Thoracic aorta (tissue), 2 donors: ENCODE data around the gene LYPD4. TPM values are rescaled to one million over a fixed set of nuclear protein-coding genes. Genes with fewer than 3 reads are reported as not detected.

Experiments
- ATAC-seq: fragments of 150-250 bp; one replicate; pipeline ENCODE4 v1.8.0; 2017; ENCODE audit warnings: low read depth; ENCODE audit not compliant: insufficient number of reproducible peaks, low FRiP score
- DNase-seq: peaks from one replicate; pipeline ENCODE4 v3.0.0-alpha.2; 2020; ENCODE audit warnings: low spot score
- H3K27ac ChIP-seq, 2 donors: fragments of 200-600 bp; sonication (generic); 1 replicate in 1 of 2; 2 replicates in 1 of 2; pipeline ENCODE4 v1.5.1; 2016; ENCODE audit warnings: mild to moderate bottlenecking in 2 of 2, moderate library complexity in 2 of 2
- H3K27me3 ChIP-seq: fragments of 200-600 bp; sonication (generic); replicated peaks from 2 replicates; pipeline ENCODE4 v1.6.0; 2016; ENCODE audit warnings: mild to moderate bottlenecking; ENCODE audit not compliant: insufficient read depth
- H3K36me3 ChIP-seq: fragments of 200-600 bp; sonication (generic); one replicate; pipeline ENCODE4 v1.5.1; 2016
- H3K4me1 ChIP-seq, 2 donors: fragments of 200-600 bp; sonication (generic); 1 replicate in 1 of 2; 2 replicates in 1 of 2; pipeline versions ENCODE4 v1.5.1 to v1.6.0; 2016; ENCODE audit warnings: low read depth in 2 of 2, mild to moderate bottlenecking in 1 of 2; ENCODE audit not compliant: control insufficient read depth in 1 of 2
- H3K4me3 ChIP-seq: fragments of 200-600 bp; sonication (generic); 2 replicates; pipeline ENCODE4 v1.5.1; 2016; ENCODE audit warnings: mild to moderate bottlenecking
- H3K9me3 ChIP-seq: fragments of 200-600 bp; sonication (generic); 2 replicates; pipeline ENCODE4 v1.5.1; 2016
- CTCF ChIP-seq: fragments of 200-600 bp; sonication (generic); IDR thresholded peaks from one replicate; pipeline ENCODE4 v1.5.1; 2019; ENCODE audit warnings: antibody characterized with exemption
- total RNA-seq, 2 donors: library from RNA; depleted of rRNA; stranded (reverse); fragments of >200 nt; gene quantifications; one replicate each; pipeline versions ENCODE4 v1.1.0 to v1.2.3, GENCODE V29; 2016

Gene LYPD4
- total RNA-seq, 2 donors from 2014 or later = not detected

- H3K9me3 ChIP-seq = no peaks in the 10 kb centered on the region
- H3K36me3 ChIP-seq = no peaks in the 10 kb centered on the region
- DNase-seq = no peak
- no peaks in the 10 kb centered on the region for H3K27me3 ChIP-seq
- TF ChIP-seq CTCF = no peak
- no peak overlapping the region for H3K4me3 ChIP-seq
- H3K27ac ChIP-seq = no peak overlapping the region
- ATAC-seq = no peak
- H3K4me1 ChIP-seq = no peaks in the 10 kb centered on the region
These were observed 43.5 kb downstream of the LYPD4 start for GRCh38 chr19:41801031-41801430.

DNA sequence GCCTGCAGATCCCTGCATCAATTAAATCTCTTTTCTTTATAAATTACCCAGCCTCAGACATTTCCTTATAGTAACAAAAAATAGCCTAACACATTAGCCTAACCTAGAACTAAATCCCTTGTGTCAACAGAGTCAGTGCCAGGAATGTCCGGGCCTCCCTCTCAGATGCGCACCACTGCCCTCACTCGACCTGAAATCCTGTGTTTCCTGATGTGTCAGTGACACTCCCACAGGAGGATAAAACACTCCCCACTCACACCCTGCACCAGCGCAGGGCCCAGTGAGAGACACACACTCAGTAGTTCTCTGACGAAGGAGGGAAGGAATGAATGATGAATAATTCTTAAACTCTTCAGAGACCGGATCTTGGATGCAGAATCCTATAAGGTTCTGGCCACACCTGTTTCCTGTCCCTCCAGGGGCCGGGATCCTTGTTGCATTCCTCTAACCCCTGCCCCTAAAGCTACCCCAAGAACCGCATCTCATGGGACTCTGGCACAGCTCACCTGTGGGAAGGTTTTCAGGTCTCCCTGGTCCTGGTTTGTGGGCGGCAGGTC lies 45.0 kb downstream of the LYPD4 start:
- H3K9me3 ChIP-seq = no peaks in the 10 kb centered on the region
- H3K36me3 ChIP-seq = no peaks in the 10 kb centered on the region
- DNase-seq (no peak), ATAC-seq (no peak)
- H3K4me1 ChIP-seq = no peaks in the 10 kb centered on the region
- H3K27me3 ChIP-seq = no peaks in the 10 kb centered on the region
- H3K27ac ChIP-seq = no peak overlapping the region
- H3K4me3 ChIP-seq = no peak overlapping the region
- no peak for TF ChIP-seq CTCF

DNA sequence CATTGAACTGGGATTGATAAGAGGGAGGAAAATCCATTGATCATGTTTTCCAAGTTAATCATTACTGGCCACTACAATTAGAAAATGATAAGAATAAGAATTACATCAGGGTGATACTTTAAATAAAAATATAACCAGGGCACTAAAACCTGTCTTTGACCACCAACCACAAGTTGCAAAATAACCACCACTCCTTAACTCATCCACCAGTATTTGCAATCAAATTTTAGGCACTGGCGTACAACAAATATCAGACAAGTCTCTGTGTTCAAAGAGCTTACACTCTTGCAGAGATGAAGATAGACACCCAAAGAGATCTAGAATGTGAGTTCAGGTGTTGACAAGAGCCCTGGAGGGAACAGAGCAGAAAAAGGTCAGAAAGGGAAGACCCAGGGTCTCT lies 47.6 kb downstream of the LYPD4 start:
- no peak for ATAC-seq
- Histone ChIP-seq H3K4me3 (no peak overlapping the region), H3K9me3 (no peaks in the 10 kb centered on the region), H3K4me1 (no peaks in the 10 kb centered on the region), H3K27ac (no peak overlapping the region), H3K27me3 (no peaks in the 10 kb centered on the region), H3K36me3 (no peaks in the 10 kb centered on the region)
- DNase-seq = no peak
- no peak for TF ChIP-seq CTCF

DNA sequence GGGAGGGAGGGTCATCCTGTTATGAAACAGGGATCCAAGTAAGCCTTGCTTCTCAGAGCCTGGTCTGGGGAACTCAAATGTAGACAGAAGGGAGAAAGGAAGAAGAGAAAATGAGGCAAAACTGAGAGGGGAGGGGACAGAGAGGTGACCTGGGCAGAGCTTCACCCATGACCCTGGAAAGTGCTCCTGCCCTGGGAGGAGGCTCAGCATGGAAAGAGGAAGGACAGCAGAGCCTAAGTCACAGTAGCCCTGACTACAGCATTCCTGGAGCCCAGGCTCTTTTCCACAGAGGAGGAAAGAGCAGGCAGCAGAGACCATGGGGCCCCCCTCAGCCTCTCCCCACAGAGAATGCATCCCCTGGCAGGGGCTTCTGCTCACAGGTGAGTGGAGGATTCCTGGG lies 48.1 kb downstream of the LYPD4 start, which contains the start of gene CEACAM3:
CEACAM3 (plus strand) TSS at position 226 of the 400 bp plus-strand sequence; CDS start at position 317, 91 bp downstream.
- Histone ChIP-seq H3K9me3 (no peaks in the 10 kb centered on the region), H3K36me3 (no peaks in the 10 kb centered on the region), H3K27me3 (no peaks in the 10 kb centered on the region), H3K27ac (no peak within 1 kb of the TSS), H3K4me3 (no peak within 1 kb of the TSS), H3K4me1 (no peaks in the 10 kb centered on the region)
- ATAC-seq (no peak), DNase-seq (no peak)
- no peak for TF ChIP-seq CTCF

DNA sequence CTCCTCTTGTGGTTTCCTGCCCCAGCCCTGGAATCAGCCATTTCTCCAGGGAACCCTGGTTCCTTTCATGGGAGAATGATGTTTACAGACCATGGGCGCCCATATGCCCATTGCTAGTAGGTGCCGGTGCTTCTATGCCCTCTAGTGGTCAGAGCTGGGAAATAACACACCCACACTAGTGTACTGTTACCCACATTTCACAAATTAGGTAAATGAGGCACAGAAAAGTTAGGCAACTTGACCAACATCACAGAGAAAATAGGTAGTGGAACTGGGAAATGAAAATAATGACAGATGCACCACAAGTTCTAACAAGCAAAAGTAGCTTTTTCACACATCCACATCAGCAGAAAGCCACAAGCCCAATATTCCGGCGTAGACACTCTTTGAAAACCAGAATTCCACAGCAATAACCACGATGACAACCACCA lies 49.4 kb downstream of the LYPD4 start:
- H3K27ac ChIP-seq = no peak overlapping the region
- no peaks in the 10 kb centered on the region for H3K9me3 ChIP-seq
- H3K4me3 ChIP-seq = no peak overlapping the region
- no peaks in the 10 kb centered on the region for H3K4me1 ChIP-seq
- no peak for DNase-seq
- TF ChIP-seq CTCF = peak; percentile 60
- H3K36me3 ChIP-seq = no peaks in the 10 kb centered on the region
- H3K27me3 ChIP-seq = no peaks in the 10 kb centered on the region
- ATAC-seq = no peak
